GM19238 (cell line): ENCODE results near the gene SYS1.

Source experiments
- DNase-seq: peaks from one replicate; pipeline ENCODE4 v3.0.0; 2011; ENCODE audit warnings: low spot score; ENCODE audit not compliant: insufficient read length

SYS1 gene

GRCh38 chr20:45362804-45363610 is at the start of gene SYS1:
TSS of gene SYS1 (plus strand) at chr20:45363156. CDS start at chr20:45363532, 376 bp downstream.
- DNase-seq = peak; percentile 87

- DNase-seq = no peak
Measured at GRCh38 chr20:45313943-45314342, 49.0 kb upstream of the SYS1 start.

- DNase-seq = no peak
Measured at GRCh38 chr20:45315672-45316071, 47.3 kb upstream of the SYS1 start.

GRCh38 chr20:45316150-45317080 is 46.5 kb upstream of the SYS1 start:
- DNase-seq = no peak

GRCh38 chr20:45317826-45318225 is 45.1 kb upstream of the SYS1 start:
- DNase-seq = no peak

- no peak for DNase-seq
Measured at GRCh38 chr20:45318386-45318939, 44.5 kb upstream of the SYS1 start.

- no peak for DNase-seq
Measured at GRCh38 chr20:45318948-45319347, 44.0 kb upstream of the SYS1 start.

- DNase-seq = peak; percentile 32
Measured at GRCh38 chr20:45320948-45321595, 41.9 kb upstream of the SYS1 start.

- no peak for DNase-seq
Measured at GRCh38 chr20:45322952-45323383, 40.0 kb upstream of the SYS1 start.

GRCh38 chr20:45323731-45324130 is 39.2 kb upstream of the SYS1 start:
- no peak for DNase-seq

GRCh38 chr20:45325371-45325770 is 37.6 kb upstream of the SYS1 start:
- no peak for DNase-seq

- DNase-seq = no peak
Measured at GRCh38 chr20:45328451-45328850, 34.5 kb upstream of the SYS1 start.

- no peak for DNase-seq
Measured at GRCh38 chr20:45329497-45330319, 33.2 kb upstream of the SYS1 start.

- no peak for DNase-seq
Measured at GRCh38 chr20:45330476-45330875, 32.5 kb upstream of the SYS1 start.

- DNase-seq = no peak
Measured at GRCh38 chr20:45336530-45337366, 26.2 kb upstream of the SYS1 start.

- no peak for DNase-seq
Measured at GRCh38 chr20:45337367-45338120, 25.4 kb upstream of the SYS1 start.

GRCh38 chr20:45338121-45339030 is 24.6 kb upstream of the SYS1 start:
- no peak for DNase-seq

- DNase-seq = no peak
Measured at GRCh38 chr20:45339084-45339483, 23.9 kb upstream of the SYS1 start.
